Measurements from ENCODE around the gene PRPF6.
"Not testable (repeated sequence)": the region's sequence is repeated elsewhere in the genome, so short reads cannot be mapped to it uniquely, and the experiment has no call there.

The PRPF6 gene

GRCh38 chr20:63962426-63963347 is 18.2 kb upstream of the PRPF6 start:
- DNase-seq, result no peak

GRCh38 chr20:63963348-63963741 is 17.6 kb upstream of the PRPF6 start:
- no peak for DNase-seq

- no peak for DNase-seq
These were observed 17.1 kb upstream of the PRPF6 start for GRCh38 chr20:63963784-63964301.

- DNase-seq, result no peak
These were observed 16.5 kb upstream of the PRPF6 start for GRCh38 chr20:63964412-63964811.

- DNase-seq, result no peak
These were observed 14.6 kb upstream of the PRPF6 start for GRCh38 chr20:63966172-63966943.

GRCh38 chr20:63966944-63967322 is 14.0 kb upstream of the PRPF6 start:
- DNase-seq, result no peak

- no peak for DNase-seq
These were observed 13.4 kb upstream of the PRPF6 start for GRCh38 chr20:63967330-63968135.

GRCh38 chr20:63968136-63968927 is 12.6 kb upstream of the PRPF6 start:
- DNase-seq, result no peak

GRCh38 chr20:63968928-63969760 is 11.8 kb upstream of the PRPF6 start:
- DNase-seq, result no peak

- peak; percentile 60 for DNase-seq
These were observed 10.9 kb upstream of the PRPF6 start, which contains the start of gene ZNF512B for GRCh38 chr20:63969838-63970713. TSS of gene ZNF512B (minus strand) at chr20:63969930. CDS start at chr20:63967950, 1,980 bp downstream.

- DNase-seq, result no peak
These were observed 10.1 kb upstream of the PRPF6 start for GRCh38 chr20:63970714-63971431.

GRCh38 chr20:63971960-63972311 is 9.0 kb upstream of the PRPF6 start:
- DNase-seq, result not testable (repeated sequence)

- no peak for DNase-seq
These were observed 8.4 kb upstream of the PRPF6 start for GRCh38 chr20:63972312-63973159.

- no peak for DNase-seq
These were observed 7.8 kb upstream of the PRPF6 start for GRCh38 chr20:63973160-63973479.

- peak; percentile 75 for DNase-seq
These were observed 7.1 kb upstream of the PRPF6 start for GRCh38 chr20:63973636-63974401.

- DNase-seq, result no peak
These were observed 6.3 kb upstream of the PRPF6 start for GRCh38 chr20:63974402-63975200.

- not testable (repeated sequence) for DNase-seq
These were observed 4.4 kb upstream of the PRPF6 start for GRCh38 chr20:63976511-63976910.

Measured in CD4-positive, alpha-beta T cell treated with Interferon gamma for 1 hour (primary cell).